ENCODE data around the gene NAALADL1.

- TF ChIP-seq CTCF (conservative IDR thresholded peaks at IDR 0.05; ENCODE audit: low read length) (no peak), EZH2phosphoT487 (IDR thresholded peaks at IDR 0.05; ENCODE audit: borderline replicate concordance, low read depth, low read length) (no peak)
Observed at GRCh38 chr11:65087827-65088226, 29.5 kb upstream of the NAALADL1 start.
